Omental fat pad (tissue), 4 donors: ENCODE measurements around the gene NAV3. TPM values are rescaled to one million over a fixed set of nuclear protein-coding genes. Genes with fewer than 3 reads are reported as not detected.

Source experiments
- ATAC-seq: fragments of 150-250 bp; one replicate; pipeline ENCODE4 v1.9.1; 2016; ENCODE audit warnings: mild to moderate bottlenecking, moderate library complexity; ENCODE audit not compliant: low FRiP score
- DNase-seq: peaks from one replicate; pipeline ENCODE4 v3.0.0-alpha.2; 2019; ENCODE audit warnings: low spot score
- total RNA-seq, 4 donors: library from RNA; depleted of rRNA; stranded (reverse); fragments of >200 nt; gene quantifications; one replicate each; pipeline ENCODE4 v1.1.0, GENCODE V29; 2016
- TF ChIP-seq, protein P1 (sequence below), 3 donors: fragments of 450-650 bp; IDR thresholded peaks; one replicate each; pipeline ENCODE4 v1.5.1; 2016 to 2017; ENCODE audit warnings: antibody characterized with exemption in 3 of 3, mild to moderate bottlenecking in 3 of 3, moderate library complexity in 2 of 3

The NAV3 gene
- total RNA-seq, 4 donors from 2014 or later, result 12.5 to 24.3 (median 15.3) TPM

GRCh38 chr12:77915071-77915600 lies 84.4 kb downstream of the NAV3 start:
- no peak for ATAC-seq
- no peak for DNase-seq
- TF ChIP-seq, protein P1, sequence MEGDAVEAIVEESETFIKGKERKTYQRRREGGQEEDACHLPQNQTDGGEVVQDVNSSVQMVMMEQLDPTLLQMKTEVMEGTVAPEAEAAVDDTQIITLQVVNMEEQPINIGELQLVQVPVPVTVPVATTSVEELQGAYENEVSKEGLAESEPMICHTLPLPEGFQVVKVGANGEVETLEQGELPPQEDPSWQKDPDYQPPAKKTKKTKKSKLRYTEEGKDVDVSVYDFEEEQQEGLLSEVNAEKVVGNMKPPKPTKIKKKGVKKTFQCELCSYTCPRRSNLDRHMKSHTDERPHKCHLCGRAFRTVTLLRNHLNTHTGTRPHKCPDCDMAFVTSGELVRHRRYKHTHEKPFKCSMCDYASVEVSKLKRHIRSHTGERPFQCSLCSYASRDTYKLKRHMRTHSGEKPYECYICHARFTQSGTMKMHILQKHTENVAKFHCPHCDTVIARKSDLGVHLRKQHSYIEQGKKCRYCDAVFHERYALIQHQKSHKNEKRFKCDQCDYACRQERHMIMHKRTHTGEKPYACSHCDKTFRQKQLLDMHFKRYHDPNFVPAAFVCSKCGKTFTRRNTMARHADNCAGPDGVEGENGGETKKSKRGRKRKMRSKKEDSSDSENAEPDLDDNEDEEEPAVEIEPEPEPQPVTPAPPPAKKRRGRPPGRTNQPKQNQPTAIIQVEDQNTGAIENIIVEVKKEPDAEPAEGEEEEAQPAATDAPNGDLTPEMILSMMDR (IDR thresholded peaks at IDR 0.05), result no peak

DNA sequence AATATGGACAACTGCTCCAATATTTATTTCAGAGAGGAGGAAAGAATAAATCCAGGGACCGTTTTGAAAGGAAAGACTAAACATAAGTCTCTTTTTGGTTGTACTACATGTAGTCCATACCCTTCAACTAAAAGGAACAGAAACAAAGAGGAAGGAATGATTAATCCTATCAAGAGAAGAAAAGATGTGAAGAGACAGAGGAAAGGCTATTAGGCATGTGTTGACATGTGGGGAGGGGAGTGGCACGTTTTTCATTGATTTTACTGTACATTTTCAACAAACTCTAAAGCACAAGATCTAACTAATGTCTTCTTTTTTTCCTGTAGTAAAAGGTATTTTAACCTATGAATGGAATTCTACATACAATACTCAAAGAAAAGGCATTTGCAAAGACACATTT lies 85.6 kb downstream of the NAV3 start:
- TF ChIP-seq, protein P1 (IDR thresholded peaks at IDR 0.05), result no peak
- DNase-seq (no peak), ATAC-seq (no peak)

DNA sequence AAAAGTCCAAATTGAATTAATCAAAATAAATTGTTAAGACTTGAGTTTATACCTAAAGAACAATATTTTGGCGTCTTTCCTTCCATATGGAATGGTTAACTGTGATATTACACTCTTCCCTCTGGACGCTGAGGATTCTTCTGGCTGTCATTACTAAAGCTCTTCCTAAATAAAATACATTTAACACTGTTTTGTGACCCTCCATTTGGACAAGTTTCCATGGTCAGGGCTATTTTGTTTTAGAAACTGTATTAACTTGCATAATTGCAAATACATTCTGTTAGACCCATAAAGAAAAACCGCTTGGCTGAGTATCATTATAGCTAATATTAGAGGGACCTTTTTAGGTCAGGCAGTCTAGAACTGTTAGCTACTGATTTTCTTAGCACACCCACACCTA lies 87.4 kb downstream of the NAV3 start:
- ATAC-seq, result no peak
- DNase-seq, result no peak
- TF ChIP-seq, protein P1 (IDR thresholded peaks at IDR 0.05), result no peak

DNA sequence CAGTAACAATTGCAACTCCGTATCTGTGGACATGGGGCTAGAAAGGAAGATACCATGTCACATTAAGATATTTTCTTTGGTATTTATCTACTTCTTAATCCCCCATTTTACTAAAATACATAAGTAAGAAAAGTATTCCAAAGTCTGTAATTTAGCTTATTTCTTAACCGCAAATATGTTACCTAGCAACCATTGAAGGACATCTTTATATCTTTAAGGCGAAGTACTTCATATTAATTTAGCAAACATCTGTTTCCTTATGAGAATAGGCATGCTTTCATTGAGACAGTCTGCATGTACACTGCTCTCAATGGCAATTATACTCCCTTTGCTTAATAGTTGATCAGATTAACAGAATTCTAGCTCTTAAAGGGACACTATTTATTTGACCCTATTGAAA lies 88.8 kb downstream of the NAV3 start:
- DNase-seq (no peak), ATAC-seq (no peak)
- TF ChIP-seq, protein P1 (IDR thresholded peaks at IDR 0.05), result no peak

GRCh38 chr12:77923882-77924281 lies 93.2 kb downstream of the NAV3 start:
- ATAC-seq, result no peak
- TF ChIP-seq, protein P1 (IDR thresholded peaks at IDR 0.05), result no peak
- no peak for DNase-seq

GRCh38 chr12:77924703-77925102 lies 94.0 kb downstream of the NAV3 start:
- ATAC-seq, result no peak
- TF ChIP-seq, protein P1 (IDR thresholded peaks at IDR 0.05), result no peak
- no peak for DNase-seq

DNA sequence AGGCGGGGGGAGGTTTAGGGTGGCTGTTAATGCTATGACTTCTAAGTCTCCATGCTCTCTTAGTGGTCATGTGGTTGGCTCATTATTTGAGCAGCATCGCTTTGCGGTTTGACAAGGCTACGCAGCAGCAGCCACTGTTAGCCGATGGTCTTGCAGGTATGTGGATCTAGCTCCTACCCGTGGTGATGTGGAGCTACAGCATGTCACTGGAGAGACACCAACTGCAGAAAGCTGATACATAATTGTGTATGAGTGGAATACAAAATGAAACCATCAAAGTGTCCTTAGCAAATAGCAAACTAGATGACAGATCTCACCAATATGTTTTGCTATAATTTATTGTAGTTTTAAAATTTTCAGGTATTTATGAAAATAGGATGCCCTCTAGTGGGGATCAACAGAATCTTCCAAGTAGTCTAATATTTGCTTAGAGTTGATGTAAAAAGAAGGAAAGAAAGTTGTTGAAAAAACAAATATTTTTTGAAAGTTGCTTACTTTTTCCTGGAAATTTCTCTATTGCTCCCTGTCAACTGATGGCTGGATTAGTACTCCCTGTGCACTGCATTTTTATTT lies 94.9 kb downstream of the NAV3 start:
- DNase-seq (peak; percentile 25), ATAC-seq (peak; percentile 93)
- TF ChIP-seq, protein P1 (IDR thresholded peaks at IDR 0.05), result peak in 1 of 3 donors; percentile 67
